IMR-90 (cell line): ENCODE data around the gene AKT3. TPM values are rescaled to one million over a fixed set of nuclear protein-coding genes. Genes with fewer than 3 reads are reported as not detected.

Experiments used
- ATAC-seq: fragments of 200-7000 bp; cut with Tn5 transposase; 2 replicates; pipeline ENCODE4 v1.9.1; 2020; ENCODE audit warnings: low read depth, mild to moderate bottlenecking, moderate library complexity
- BruUV-seq: library from RNA; stranded (reverse); fragments of 400-500 nt; replicated peaks from 2 replicates; lab custom pipeline; 2021; lab: Mats Ljungman, UMichigan
- CTCF ChIA-PET: fragments of 300-600 bp; formaldehyde crosslinking; extraction: SDS; loops from one replicate; lab custom pipeline; 2021; ENCODE audit warnings: antibody characterized with exemption; lab: Yijun Ruan, JAX
- POLR2A ChIA-PET: fragments of 300-600 bp; sonication (Branson Sonifier 250); formaldehyde crosslinking; loops from one replicate; lab custom pipeline; 2022; ENCODE audit warnings: antibody characterized with exemption; ENCODE audit not compliant: unreplicated experiment; lab: Charles Lee
- DNase-seq: peaks from one replicate; pipeline ENCODE4 v3.0.0; 2013
- H2AFZ ChIP-seq: replicated peaks from 2 replicates; pipeline ENCODE3; 2013; ENCODE audit warnings: low read length, mild to moderate bottlenecking; ENCODE audit not compliant: poor library complexity
- H2AK5ac ChIP-seq: 2 replicates; pipeline ENCODE4 v1.6.1; 2013; ENCODE audit warnings: low read depth, low read length, inconsistent platforms
- H2AK9ac ChIP-seq: replicated peaks from 2 replicates; pipeline ENCODE3; 2013; ENCODE audit warnings: mild to moderate bottlenecking, low read depth, low read length, moderate library complexity; ENCODE audit not compliant: poor library complexity
- H2BK120ac ChIP-seq: 2 replicates; pipeline ENCODE4 v1.6.1; 2013; ENCODE audit warnings: low read depth, low read length, inconsistent platforms
- H2BK15ac ChIP-seq: 3 replicates; pipeline ENCODE4 v1.6.1; 2013; ENCODE audit warnings: low read depth, low read length, inconsistent platforms
- H2BK20ac ChIP-seq: 2 replicates; pipeline ENCODE4 v1.6.1; 2013; ENCODE audit warnings: low read depth, mild to moderate bottlenecking, inconsistent platforms, low read length, moderate library complexity
- H2BK5ac ChIP-seq: 2 replicates; pipeline ENCODE4 v1.6.1; 2013; ENCODE audit warnings: mild to moderate bottlenecking, low read depth, low read length, inconsistent platforms; ENCODE audit not compliant: poor library complexity, severe bottlenecking
- H3K14ac ChIP-seq: replicated peaks from 2 replicates; pipeline ENCODE4 v1.6.1; 2013; ENCODE audit warnings: low read depth, low read length, inconsistent platforms
- H3K18ac ChIP-seq: 2 replicates; pipeline ENCODE4 v1.6.1; 2013; ENCODE audit warnings: low read depth, low read length, control low read depth
- H3K23ac ChIP-seq: 2 replicates; pipeline ENCODE4 v1.6.1; 2013; ENCODE audit warnings: low read depth, low read length, inconsistent platforms
- H3K27ac ChIP-seq: 2 replicates; pipeline ENCODE4 v1.5.1; 2013; ENCODE audit warnings: mild to moderate bottlenecking, control low read depth, low read length; ENCODE audit not compliant: insufficient read depth
- H3K27me3 ChIP-seq: 2 replicates; pipeline ENCODE4 v1.6.1; 2013; ENCODE audit warnings: low read length; ENCODE audit not compliant: control insufficient read depth, insufficient read depth
- H3K36me3 ChIP-seq: 2 replicates; pipeline ENCODE4 v1.6.1; 2013; ENCODE audit warnings: low read length, mixed read lengths; ENCODE audit not compliant: control insufficient read depth, insufficient read depth
- H3K4ac ChIP-seq: 2 replicates; pipeline ENCODE4 v1.6.1; 2013; ENCODE audit warnings: low read depth, low read length, inconsistent platforms
- H3K4me1 ChIP-seq: 2 replicates; pipeline ENCODE4 v1.6.1; 2013; ENCODE audit warnings: low read length, mixed read lengths; ENCODE audit not compliant: control insufficient read depth, insufficient read depth
- H3K4me2 ChIP-seq: 2 replicates; pipeline ENCODE4 v1.6.1; 2013; ENCODE audit warnings: low read depth, mild to moderate bottlenecking, control low read depth, low read length, moderate library complexity
- H3K4me3 ChIP-seq: 2 replicates; pipeline ENCODE4 v1.5.1; 2013; ENCODE audit warnings: low read depth, mild to moderate bottlenecking, control low read depth, low read length, moderate library complexity; ENCODE audit not compliant: insufficient read depth
- H3K56ac ChIP-seq: 2 replicates; pipeline ENCODE4 v1.6.1; 2013; ENCODE audit warnings: low read length, inconsistent platforms; ENCODE audit not compliant: insufficient read depth; ENCODE audit errors: extremely low read depth
- H3K79me1 ChIP-seq, 2 experiments: 2 replicates each; pipeline ENCODE4 v1.6.1; 2013; ENCODE audit warnings: low read length in 2 of 2, inconsistent platforms in 1 of 2, low read depth in 1 of 2
- H3K9ac ChIP-seq: 2 replicates; pipeline ENCODE4 v1.6.1; 2013; ENCODE audit warnings: low read depth, low read length, control low read depth
- H3K9me1 ChIP-seq: 2 replicates; pipeline ENCODE4 v1.6.1; 2013; ENCODE audit warnings: low read length, inconsistent platforms; ENCODE audit not compliant: insufficient read depth
- H3K9me3 ChIP-seq: 2 replicates; pipeline ENCODE4 v1.6.1; 2013; ENCODE audit warnings: low read length; ENCODE audit not compliant: control insufficient read depth, insufficient read depth
- H4K20me1 ChIP-seq: 2 replicates; pipeline ENCODE4 v1.6.1; 2013; ENCODE audit warnings: low read length, inconsistent platforms; ENCODE audit not compliant: insufficient read depth
- H4K5ac ChIP-seq: 2 replicates; pipeline ENCODE4 v1.6.1; 2013; ENCODE audit warnings: mild to moderate bottlenecking, low read depth, low read length, control low read depth
- H4K8ac ChIP-seq, 2 experiments: 2 replicates each; pipeline ENCODE4 v1.6.1; 2013; ENCODE audit warnings: low read depth in 2 of 2, low read length in 2 of 2, control low read depth in 1 of 2, inconsistent platforms in 1 of 2
- H4K91ac ChIP-seq: 2 replicates; pipeline ENCODE4 v1.6.1; 2013; ENCODE audit warnings: low read depth, low read length, inconsistent platforms; ENCODE audit not compliant: insufficient read depth
- BHLHE40 ChIP-seq: fragments of 150-350 bp; IDR thresholded peaks from 2 replicates; pipeline ENCODE4 v1.6.1; 2016; ENCODE audit warnings: mild to moderate bottlenecking, low read depth, low read length
- CEBPB ChIP-seq: IDR thresholded peaks from 2 replicates; pipeline ENCODE4 v1.6.1; 2012; ENCODE audit warnings: low read depth, low read length, improper control_type of control experiment
- CHD1 ChIP-seq: IDR thresholded peaks from 2 replicates; pipeline ENCODE4 v1.6.1; 2012; ENCODE audit warnings: low read depth, low read length, improper control_type of control experiment
- FOS ChIP-seq: fragments of 150-350 bp; IDR thresholded peaks from 2 replicates; pipeline ENCODE4 v1.6.1; 2016; ENCODE audit warnings: low read depth, low read length
- MAFK ChIP-seq: IDR thresholded peaks from 2 replicates; pipeline ENCODE4 v1.6.1; 2012; ENCODE audit warnings: low read depth, low read length, improper control_type of control experiment
- NFE2L2 ChIP-seq: fragments of 150-350 bp; IDR thresholded peaks from 2 replicates; pipeline ENCODE4 v1.6.1; 2016; ENCODE audit warnings: low read depth, mild to moderate bottlenecking, low read length
- WGBS, 2 experiments: methylation state at CpG; one replicate each; pipeline versions ENCODE4 v1.1.5 to v1.1.7; 2013; ENCODE audit warnings: missing lambda C conversion rate in 2 of 2; ENCODE audit not compliant: insufficient read length in 1 of 2; ENCODE audit errors: extremely low coverage in 2 of 2; 5-methylcytosine and 5-hydroxymethylcytosine counted together
- dilution Hi-C: fragments of 300-500 bp; cut with HindIII; formaldehyde crosslinking; loops from one replicate; pipeline ENCODE4 v1.14.3; 2018; ENCODE audit warnings: low sequenced_read_pairs; ENCODE audit not compliant: unreplicated experiment
- in situ Hi-C: fragments of 300-500 bp; cut with MboI; formaldehyde crosslinking; loops from 3 replicates; pipeline ENCODE4 v1.14.3; 2019; ENCODE audit warnings: low sequenced_read_pairs, inconsistent platforms, mixed read lengths
- intact Hi-C: fragments of 100-400 bp; cut with micrococcal nuclease; formaldehyde crosslinking; loops from 2 replicates; pipeline ENCODE4 v1.10.0; 2022
- polyA plus RNA-seq, 3 experiments: library from polyadenylated mRNA; depleted of rRNA; stranded (reverse); fragments of >200 nt; gene quantifications; 2 replicates each; pipeline ENCODE4 v1.2.3, GENCODE V29; 2012; ENCODE audit warnings: low replicate concordance in 1 of 3
- total RNA-seq: library from RNA; depleted of rRNA; stranded (reverse); fragments of >200 nt; gene quantifications from 2 replicates; pipeline ENCODE4 v1.2.3, GENCODE V29; 2012
- TF ChIP-seq, protein P1 (sequence below): fragments of 150-350 bp; IDR thresholded peaks from 2 replicates; pipeline ENCODE4 v1.6.1; 2017; ENCODE audit warnings: mild to moderate bottlenecking, antibody characterized with exemption, low read length, low read depth

AKT3 gene
- total and polyA plus RNA-seq, 2 of the 4 experiments (the other 2 are of a cell fraction) = 15.2 to 19.4 TPM

DNA sequence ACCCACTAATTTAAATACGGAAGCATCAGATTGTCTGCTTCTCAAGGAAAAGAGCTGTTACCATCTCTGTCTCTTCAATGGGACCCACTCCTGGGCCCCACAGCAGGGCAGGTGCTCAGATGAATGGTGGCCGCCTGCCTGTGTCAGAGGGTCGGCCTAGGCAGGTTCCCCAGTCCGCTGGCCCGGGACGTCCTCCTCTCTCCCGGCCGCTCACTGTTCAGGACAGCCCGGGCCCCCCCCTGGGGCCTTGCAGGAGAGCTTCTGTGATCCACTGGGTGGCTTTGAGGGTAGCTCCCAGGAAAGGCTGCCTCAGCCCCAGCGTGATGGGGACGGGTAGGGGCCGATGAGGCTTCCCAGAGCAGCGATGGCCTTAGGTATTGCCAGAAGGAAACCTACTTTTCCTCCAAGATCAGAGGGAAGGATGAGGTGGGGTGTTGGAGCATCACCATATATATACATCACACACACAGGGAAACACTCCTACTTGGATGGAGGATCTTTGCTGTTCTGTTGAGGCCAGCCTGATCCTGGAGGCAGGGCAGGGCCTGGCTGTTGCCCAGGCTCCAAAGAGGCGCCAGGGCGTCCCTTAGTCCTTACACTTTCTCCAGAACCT, 362.9 kb downstream of the AKT3 start:
- Histone ChIP-seq H2BK120ac (no peak overlapping the region), H3K56ac (no peak overlapping the region), H4K91ac (no peak overlapping the region), H2AK5ac (no peak overlapping the region), H4K5ac (no peak overlapping the region), H3K14ac (no peak overlapping the region), H3K79me1 (peaks cover 0 to 4% of the 10 kb centered on the region in 2 experiments; a peak in 1 of 4 replicates), H3K4me3 (no peak overlapping the region), H3K18ac (no peak overlapping the region), H3K9me1 (peaks cover 3% of the 10 kb centered on the region; the same call in 1 of the 2 replicates), H2BK20ac (no peak overlapping the region), H3K27me3 (no peaks in the 10 kb centered on the region), H3K27ac (no peak overlapping the region), H2BK5ac (no peak overlapping the region), H2AK9ac (no peak overlapping the region), H3K9ac (no peak overlapping the region), H4K8ac (no peak overlapping the region), H4K20me1 (no peaks in the 10 kb centered on the region), H3K9me3 (no peaks in the 10 kb centered on the region), H3K4me2 (no peak overlapping the region), H2AFZ (peak overlapping the region; percentile 54), H3K4me1 (peaks cover 10% of the 10 kb centered on the region; the same call in 1 of the 2 replicates), H3K23ac (no peak overlapping the region), H2BK15ac (no peak overlapping the region), H3K36me3 (no peaks in the 10 kb centered on the region; the same call in 1 of the 2 replicates), H3K4ac (no peak overlapping the region)
- no peak for TF ChIP-seq CEBPB
- TF ChIP-seq FOS = no peak
- TF ChIP-seq NFE2L2 = no peak
- no peak for TF ChIP-seq BHLHE40
- TF ChIP-seq, protein P1, sequence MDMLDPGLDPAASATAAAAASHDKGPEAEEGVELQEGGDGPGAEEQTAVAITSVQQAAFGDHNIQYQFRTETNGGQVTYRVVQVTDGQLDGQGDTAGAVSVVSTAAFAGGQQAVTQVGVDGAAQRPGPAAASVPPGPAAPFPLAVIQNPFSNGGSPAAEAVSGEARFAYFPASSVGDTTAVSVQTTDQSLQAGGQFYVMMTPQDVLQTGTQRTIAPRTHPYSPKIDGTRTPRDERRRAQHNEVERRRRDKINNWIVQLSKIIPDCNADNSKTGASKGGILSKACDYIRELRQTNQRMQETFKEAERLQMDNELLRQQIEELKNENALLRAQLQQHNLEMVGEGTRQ = no peak
- no peak for TF ChIP-seq CHD1
- no peak for TF ChIP-seq MAFK
- dilution Hi-C loops (no loop called here), in situ Hi-C loops (loop anchor here (25.0 kb wide), 1 partner anchor 800 kb away; no protein-coding TSS in a partner anchor), intact Hi-C loops (no loop called here)
- WGBS, 2 experiments = no CpG with 5 or more reads among the region's 15 CpGs
- ChIA-PET POLR2A (no interaction called here), CTCF (no interaction called here)
- ATAC-seq = no peak
- no TSS peak for BruUV-seq
- no peak for DNase-seq
